OCI-M1 (cell line): ENCODE results near the gene TNFSF15.

Experiments
- DNase-seq: peaks from one replicate; lab custom pipeline; 2025; lab: John Stamatoyannopoulos, UW

Gene TNFSF15

DNA sequence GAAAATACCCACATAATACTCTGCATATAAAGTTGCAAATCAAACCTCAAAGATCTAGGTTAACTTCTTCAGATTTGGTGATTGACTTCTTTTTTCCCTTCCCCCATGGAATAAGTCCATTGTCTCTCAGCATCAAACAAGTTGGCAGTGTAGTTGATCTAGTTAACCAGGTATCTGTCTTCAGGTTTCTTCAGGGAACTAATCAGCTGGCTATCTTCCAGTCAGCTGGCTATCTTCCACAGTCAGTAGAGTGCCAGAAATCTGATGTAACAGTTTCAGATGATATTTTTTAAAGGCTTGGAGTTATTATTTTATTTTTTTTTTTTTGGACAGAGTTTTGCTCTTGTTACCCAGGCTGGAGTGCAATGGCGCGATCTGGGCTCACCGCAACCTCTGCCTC is 16.8 kb downstream of the TNFSF15 start:
- DNase-seq = no peak

DNA sequence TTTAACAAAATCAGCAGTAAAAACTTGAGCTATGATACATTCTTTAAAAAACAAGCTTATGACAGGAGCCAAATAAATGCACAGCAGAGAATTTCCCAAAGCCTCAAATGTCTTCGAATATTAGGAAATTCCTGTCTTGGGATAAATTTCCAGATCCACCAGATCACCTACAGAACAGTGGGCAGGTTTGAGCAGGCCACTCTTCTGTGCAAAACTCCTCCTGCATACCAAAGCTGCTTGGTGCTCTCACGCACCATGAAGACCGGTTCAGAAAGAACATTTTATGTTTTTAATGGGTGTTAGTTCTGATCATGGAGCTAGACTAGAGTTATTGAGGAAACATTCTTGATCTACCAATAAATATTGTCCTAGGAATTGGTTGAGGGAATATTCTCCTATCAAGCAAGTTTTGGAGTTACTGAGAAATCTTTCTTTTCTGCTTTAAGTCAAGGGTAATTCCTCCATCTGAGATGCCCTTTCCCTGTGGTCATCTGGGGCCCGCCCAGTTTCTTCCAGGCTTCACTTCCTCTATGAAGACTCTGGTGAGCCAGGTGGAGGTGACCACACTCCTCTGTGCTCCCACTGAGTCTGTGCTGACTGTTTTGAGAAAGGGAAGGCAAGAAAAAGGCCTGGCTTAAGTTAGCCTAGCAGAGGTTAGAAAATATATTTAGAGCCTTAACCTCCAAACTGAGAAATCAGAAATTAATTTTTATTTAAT is 17.9 kb downstream of the TNFSF15 start:
- no peak for DNase-seq

GRCh38 chr9:114787214-114787613 is 18.6 kb downstream of the TNFSF15 start:
- no peak for DNase-seq

GRCh38 chr9:114785866-114786650 is 19.8 kb downstream of the TNFSF15 start:
- no peak for DNase-seq

GRCh38 chr9:114784721-114785279 is 21.0 kb downstream of the TNFSF15 start:
- no peak for DNase-seq

GRCh38 chr9:114782586-114782985 is 23.3 kb downstream of the TNFSF15 start:
- no peak for DNase-seq

DNA sequence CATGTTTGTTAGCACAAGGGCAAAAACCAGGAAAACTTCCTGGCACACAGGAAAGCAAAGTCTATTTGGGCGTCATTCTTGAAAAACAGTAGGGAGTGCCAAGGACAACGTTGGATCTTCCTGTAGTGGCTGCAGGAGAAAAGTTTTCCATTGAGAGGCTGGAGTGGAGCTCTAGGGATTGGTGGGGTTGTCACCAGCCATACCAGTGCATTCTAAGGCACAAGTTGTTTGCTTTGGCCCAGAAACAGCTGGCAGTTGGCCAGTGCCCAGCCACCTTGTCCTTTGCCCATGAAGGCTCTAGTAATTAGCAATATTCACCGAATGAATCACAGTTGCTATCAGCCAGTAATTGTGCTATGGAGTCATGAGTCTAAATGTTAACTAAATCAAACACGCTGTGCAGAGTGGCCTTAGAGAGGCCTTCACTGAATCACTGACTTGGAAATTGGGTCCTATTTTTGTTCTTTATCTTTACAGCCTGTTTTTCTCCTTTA is 26.4 kb downstream of the TNFSF15 start:
- no peak for DNase-seq

- no peak for DNase-seq
Measured at GRCh38 chr9:114777821-114778609, 27.8 kb downstream of the TNFSF15 start.

DNA sequence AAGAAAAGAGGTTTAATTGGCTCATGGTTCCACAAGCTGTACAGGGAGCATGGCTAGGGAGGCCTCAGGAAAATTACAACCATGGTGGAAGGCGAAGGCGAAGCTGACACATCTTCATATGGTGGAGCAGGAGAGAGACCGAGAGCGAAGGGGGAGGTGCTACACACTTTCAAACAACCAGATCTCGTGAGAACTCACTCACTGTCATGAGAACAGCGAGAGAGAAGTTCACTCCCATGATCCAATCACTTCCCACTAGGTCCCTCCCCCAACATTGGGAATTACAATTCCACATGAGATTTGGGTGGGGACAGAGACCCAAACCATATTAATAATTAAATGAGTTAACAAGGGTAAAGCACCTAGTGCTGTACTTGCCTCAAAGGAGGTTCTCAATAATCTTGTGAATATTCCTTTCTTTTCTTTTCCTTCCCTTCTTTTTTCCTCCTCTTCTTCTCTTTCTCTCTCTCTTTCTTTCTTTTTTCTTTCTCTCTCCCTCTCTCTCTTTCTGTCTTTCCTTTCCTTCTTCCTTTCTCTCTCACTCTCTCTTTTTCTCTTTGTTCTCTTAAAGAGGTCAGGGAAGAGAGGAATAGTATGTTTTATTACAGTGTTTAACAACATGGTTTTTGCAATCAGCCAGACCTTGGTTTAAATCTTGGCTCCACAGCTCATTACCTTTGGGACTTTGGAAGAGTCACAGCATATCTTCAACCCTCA is 29.0 kb downstream of the TNFSF15 start:
- DNase-seq = no peak

DNA sequence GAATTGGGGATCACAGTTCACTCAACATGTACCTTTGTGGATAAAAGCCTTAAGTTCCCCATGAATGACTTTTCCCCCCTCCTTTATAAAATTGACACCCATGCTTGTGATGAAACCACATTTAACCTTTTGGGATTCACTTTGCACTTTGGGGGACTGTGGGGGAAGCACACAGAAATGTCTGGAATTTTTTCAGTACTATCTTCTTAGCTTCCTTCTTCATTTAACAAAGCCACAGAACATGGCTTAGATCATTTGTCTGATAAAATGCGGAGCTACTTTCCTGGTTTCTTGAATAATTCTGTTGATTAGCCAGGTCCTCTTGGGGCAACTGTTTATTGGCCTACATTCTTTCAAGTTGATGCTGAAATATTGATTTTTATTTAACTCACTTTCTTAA is 29.9 kb downstream of the TNFSF15 start:
- DNase-seq = no peak

DNA sequence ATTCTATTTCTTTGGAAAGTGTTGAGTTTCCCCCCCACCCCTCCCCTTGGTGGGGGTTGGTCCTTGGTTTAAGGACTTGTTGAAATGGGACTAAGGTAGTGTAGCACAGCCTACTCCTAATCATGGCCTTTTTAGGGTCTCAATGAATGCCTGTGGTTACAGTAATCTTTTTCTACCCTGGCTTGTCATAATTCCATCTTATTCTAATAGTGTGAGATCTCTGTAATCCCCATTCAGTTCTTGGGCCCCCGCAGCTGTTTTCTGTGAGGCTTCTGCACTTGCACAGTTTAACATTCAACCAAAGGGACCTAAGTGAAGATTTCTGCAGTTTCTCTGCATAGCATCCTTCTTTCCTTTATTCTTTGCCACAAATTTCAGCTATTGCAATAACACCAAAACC is 30.7 kb downstream of the TNFSF15 start:
- DNase-seq = no peak

GRCh38 chr9:114774524-114774923 is 31.3 kb downstream of the TNFSF15 start:
- DNase-seq = no peak

DNA sequence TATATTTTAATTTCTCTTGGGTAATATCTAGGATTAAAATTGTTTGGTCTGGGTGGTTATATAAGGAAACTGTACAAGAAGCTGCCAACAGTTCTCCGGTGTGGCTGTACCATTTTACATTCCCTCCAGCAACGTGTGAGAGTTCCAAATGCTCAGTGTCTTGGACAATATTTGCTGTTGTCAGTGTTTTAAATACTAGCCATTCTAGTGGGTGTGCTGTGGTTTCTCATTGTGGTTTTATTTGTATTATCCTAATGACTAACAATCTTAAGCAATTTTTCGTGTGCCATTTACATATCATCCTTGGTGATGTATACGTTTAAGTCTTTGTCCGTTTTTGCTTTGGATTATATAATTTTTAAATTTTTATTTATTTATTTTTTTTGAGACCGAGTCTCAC is 34.0 kb downstream of the TNFSF15 start:
- DNase-seq = no peak

DNA sequence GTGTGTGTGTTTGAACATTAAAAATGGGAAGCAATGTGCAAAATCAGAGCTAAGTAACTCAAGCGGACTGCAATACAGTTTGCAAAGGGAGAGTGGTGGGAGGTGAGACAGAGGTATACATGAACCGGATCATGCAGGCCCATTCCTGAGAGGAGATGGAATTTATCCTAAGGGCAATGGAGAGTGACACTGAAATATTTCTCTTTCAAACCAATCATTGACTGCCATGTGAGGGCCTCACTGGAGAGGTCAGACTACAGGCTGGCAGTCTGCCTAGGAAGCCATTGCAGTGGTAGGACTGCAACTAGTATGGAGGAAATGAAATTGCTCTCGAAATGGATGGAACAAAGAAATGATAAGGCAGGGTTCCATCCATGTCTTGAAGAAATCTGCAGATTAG is 34.8 kb downstream of the TNFSF15 start:
- no peak for DNase-seq

DNA sequence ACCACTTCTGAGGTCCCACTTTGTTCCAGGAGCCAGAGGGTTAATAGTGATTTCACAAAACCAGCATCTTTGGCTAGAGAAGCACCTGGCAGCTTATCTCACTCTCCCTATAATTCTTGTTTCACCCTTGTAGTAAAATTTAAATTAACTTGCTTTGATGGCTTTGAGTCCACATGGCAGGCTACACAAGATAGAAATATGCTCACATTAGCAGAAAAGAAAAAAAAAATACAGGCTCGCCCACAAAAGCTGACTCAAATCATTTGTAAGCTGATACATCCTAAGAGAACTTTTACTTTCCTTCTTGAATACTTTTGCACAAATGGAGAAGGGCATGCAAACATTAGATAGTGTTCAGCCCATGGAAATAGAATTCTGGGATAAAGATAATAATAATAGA is 36.2 kb downstream of the TNFSF15 start:
- no peak for DNase-seq

- no peak for DNase-seq
Measured at GRCh38 chr9:114763220-114763619, 42.6 kb downstream of the TNFSF15 start.

DNA sequence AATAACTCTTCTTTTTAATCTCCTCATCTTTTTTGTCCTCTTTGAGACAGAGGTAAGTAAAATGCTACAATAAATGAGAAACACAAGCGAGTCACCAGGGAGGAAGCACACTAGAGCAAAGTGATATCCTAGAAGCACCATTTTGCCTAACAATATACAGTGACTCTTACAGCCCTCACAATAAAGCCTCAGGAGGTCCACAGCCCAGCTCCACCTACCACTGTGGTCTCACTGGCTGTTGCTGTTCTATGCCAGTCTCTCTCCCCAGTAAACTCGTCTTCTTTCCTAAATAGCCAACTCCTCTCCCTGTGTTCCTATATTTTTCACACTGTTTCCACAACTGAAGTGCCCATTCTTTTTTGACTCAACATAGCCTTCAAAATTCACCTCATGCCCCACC is 44.3 kb downstream of the TNFSF15 start:
- no peak for DNase-seq

DNA sequence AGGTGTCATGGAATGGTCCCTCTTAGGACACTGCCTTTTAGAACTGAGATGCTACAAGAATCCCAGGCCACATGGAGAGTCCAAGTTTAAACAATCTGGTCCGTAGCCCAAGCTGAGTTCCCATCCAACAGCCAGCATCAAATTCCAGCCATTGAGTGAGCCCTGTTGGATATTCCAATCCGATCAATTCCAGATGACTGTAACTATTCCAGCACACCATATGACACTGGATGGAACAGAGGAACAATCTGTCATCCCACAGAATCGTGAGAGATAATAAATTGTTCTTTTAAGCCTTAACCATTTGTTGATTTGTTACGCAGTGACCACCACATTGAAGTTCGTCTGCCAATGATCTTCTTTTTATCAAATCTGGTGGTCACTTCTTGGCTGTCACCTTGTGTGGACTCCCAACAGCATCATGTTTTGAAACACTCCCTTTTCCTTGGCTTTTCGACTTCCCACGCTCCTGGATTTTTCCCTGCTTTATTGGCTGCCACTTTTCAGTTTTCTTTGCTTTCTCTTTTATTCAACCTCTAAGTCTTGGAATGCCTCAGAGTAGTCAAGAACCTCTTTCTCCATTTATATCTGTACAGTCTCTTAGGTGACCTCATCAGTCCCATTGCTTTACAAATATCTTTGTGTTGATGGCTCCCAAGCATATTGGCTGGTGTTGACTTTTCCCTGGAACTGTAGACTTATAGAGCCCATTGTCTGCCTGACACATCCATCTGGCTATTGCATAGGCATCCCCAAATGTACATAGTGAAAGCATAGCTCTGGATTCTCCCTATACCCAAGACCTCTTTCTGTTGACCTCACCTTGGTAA is 46.1 kb downstream of the TNFSF15 start:
- DNase-seq = no peak

- no peak for DNase-seq
Measured at GRCh38 chr9:114757984-114758383, 47.9 kb downstream of the TNFSF15 start.

GRCh38 chr9:114757395-114757794 is 48.4 kb downstream of the TNFSF15 start:
- DNase-seq = no peak

DNA sequence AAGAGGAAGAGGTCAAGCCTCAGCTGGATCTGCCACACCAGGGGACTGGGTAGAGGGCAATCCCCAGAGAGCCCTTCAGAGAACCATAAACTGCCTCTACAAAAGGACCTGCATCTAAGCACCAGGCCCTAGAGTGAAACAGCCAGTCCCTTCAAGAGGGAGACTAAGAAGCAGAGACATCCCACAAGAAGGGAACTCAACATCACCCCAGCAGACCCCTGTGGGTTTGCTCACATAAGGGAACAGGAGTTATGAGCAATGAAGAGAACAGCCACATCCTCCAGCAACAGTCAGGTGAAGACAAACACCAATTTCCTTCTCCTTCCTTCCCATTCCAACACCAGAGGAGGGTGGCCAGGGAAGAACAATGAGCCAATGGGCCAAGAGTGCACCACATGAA is 48.9 kb downstream of the TNFSF15 start:
- DNase-seq = no peak
